Measurements from ENCODE around the gene ANKRD24. TPM values are rescaled to one million over a fixed set of nuclear protein-coding genes. Genes with fewer than 3 reads are reported as not detected.
"Not testable (repeated sequence)": the region's sequence is repeated elsewhere in the genome, so short reads cannot be mapped to it uniquely, and the experiment has no call there.

ANKRD24 gene
- total and polyA plus RNA-seq, 2 donors (not counting 3 experiments of a cell fraction or from before 2014, with no cell fraction given) = 0.07 to 0.27 TPM

DNA sequence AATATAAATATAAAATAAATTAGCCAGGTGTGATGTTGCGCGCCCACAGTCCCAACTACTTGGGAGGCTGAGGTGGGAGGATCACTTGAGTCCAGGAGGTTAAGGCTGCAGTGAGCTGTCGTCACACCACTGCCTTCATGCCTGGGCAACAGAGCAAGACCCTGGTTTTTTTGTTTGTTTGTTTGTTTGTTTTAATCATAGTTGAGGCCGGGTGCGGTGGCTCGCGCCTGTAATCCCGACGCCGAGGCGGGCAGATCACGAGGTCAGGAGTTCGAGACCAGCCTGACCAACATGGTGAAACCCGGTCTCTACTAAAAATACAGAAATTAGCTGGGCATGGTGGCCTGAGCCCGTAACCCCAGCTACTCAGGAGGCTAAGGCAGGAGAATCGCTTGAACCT is 55.0 kb downstream of the ANKRD24 start:
- intact Hi-C loops (cut with micrococcal nuclease); POLR2A ChIA-PET: not testable (repeated sequence)

DNA sequence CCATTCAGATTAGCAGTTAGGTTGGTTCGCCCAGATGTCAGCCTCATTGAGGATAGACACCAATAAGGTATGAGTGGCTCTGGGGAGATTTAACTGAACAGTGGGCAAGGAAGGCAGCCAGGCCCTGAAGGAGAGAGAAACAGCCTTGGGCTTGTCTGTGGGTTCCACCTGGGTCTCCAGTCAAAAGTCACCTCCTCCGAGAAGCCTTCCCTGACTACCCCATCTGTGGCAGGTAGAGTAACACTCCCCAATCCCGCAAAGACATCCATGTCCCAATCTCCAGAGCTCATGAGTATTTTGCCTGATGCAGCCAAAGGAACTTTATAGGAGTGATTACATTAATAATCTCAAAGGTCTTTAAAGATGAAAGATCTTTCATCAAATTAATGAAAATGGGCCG is 56.3 kb downstream of the ANKRD24 start:
- no peak for DNase-seq (ENCODE audit: low read depth, low spot score)
- no peaks in the 10 kb centered on the region for H3K79me2 ChIP-seq (ENCODE audit: control insufficient read depth, insufficient read depth, low read length)
- no peak overlapping the region for H3K4me3 ChIP-seq (replicated peaks in 1 of 3; ENCODE audit: insufficient read depth in 1 of 3, low read depth in 1 of 3, low read length in 3 of 3)
- H3K4me1 ChIP-seq (ENCODE audit: control insufficient read depth, extremely low read depth, insufficient read depth, low read length) = no peaks in the 10 kb centered on the region
- no peaks in the 10 kb centered on the region for H3K9me1 ChIP-seq (replicated peaks; ENCODE audit: control insufficient read depth, extremely low read depth, insufficient read depth, low read length)
- H3K9ac ChIP-seq (replicated peaks; ENCODE audit: extremely low read depth, insufficient read depth, low read length) = no peak overlapping the region
- ChIA-PET CTCF (no interaction called here), POLR2A (no interaction called here)
- intact Hi-C loops (cut with micrococcal nuclease) = no loop called here
- no peak overlapping the region for H3K4me2 ChIP-seq (ENCODE audit: insufficient read depth, low read length)
- BruUV-seq (replicated peaks) = no TSS peak
- no peak for FAIRE-seq
- H2AFZ ChIP-seq (ENCODE audit: low read depth, low read length) = no peak overlapping the region
- dilution Hi-C loops (cut with MboI; ENCODE audit: extremely low pct_ligation_motif_present, low sequenced_read_pairs) = no loop called here
- H3K27ac ChIP-seq (ENCODE audit: insufficient read depth, low read depth, low read length) = no peak overlapping the region
- no peaks in the 10 kb centered on the region for H3K36me3 ChIP-seq (ENCODE audit: control insufficient read depth in 2 of 2, extremely low read depth in 1 of 2, insufficient read depth in 2 of 2, low read length in 2 of 2)
- H3K27me3 ChIP-seq (ENCODE audit: control insufficient read depth in 2 of 2, insufficient read depth in 2 of 2, low read length in 2 of 2) = no peaks in the 10 kb centered on the region
- no peaks in the 10 kb centered on the region for H4K20me1 ChIP-seq (replicated peaks; ENCODE audit: control insufficient read depth, extremely low read depth, insufficient read depth, low read length)
- no peaks in the 10 kb centered on the region for H3K9me3 ChIP-seq (replicated peaks; ENCODE audit: control insufficient read depth, insufficient read depth, low read length)
- TF ChIP-seq JUN (IDR thresholded peaks at IDR 0.05; ENCODE audit: borderline replicate concordance, insufficient read depth, insufficient read length, low read depth) (no peak), FOS (IDR thresholded peaks at IDR 0.05; ENCODE audit: borderline replicate concordance, insufficient read depth, low read length) (no peak), POLR2AphosphoS5 (IDR thresholded peaks at IDR 0.05; ENCODE audit: insufficient read depth, low read depth, low read length) (no peak), CTCF (IDR thresholded peaks at IDR 0.05; ENCODE audit: extremely low read depth in 1 of 2, insufficient read depth in 1 of 2, low read depth in 1 of 2, low read length in 2 of 2) (no peak), EZH2 (IDR thresholded peaks at IDR 0.05; ENCODE audit: borderline replicate concordance, low read depth, low read length, severe bottlenecking) (no peak), POLR2A (IDR thresholded peaks at IDR 0.05; ENCODE audit: low read depth, low read length) (no peak), MYC (IDR thresholded peaks at IDR 0.05; ENCODE audit: low read depth, low read length) (no peak), GATA2 (IDR thresholded peaks at IDR 0.05; ENCODE audit: insufficient read depth, insufficient read length, low read depth, low read length) (no peak)
- TF ChIP-seq, protein P1, sequence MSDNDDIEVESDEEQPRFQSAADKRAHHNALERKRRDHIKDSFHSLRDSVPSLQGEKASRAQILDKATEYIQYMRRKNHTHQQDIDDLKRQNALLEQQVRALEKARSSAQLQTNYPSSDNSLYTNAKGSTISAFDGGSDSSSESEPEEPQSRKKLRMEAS (IDR thresholded peaks at IDR 0.05; ENCODE audit: insufficient read depth, insufficient read length) = no peak

More for the DNA sequence above, 55.0 kb downstream of the ANKRD24 start:
- H3K27me3 ChIP-seq (ENCODE audit: control insufficient read depth in 2 of 2, insufficient read depth in 2 of 2, low read length in 2 of 2); H3K4me3 ChIP-seq (replicated peaks in 1 of 3; ENCODE audit: insufficient read depth in 1 of 3, low read depth in 1 of 3, low read length in 3 of 3); H3K9me3 ChIP-seq (replicated peaks; ENCODE audit: control insufficient read depth, insufficient read depth, low read length); H4K20me1 ChIP-seq (replicated peaks; ENCODE audit: control insufficient read depth, extremely low read depth, insufficient read depth, low read length); H3K9ac ChIP-seq (replicated peaks; ENCODE audit: extremely low read depth, insufficient read depth, low read length); CTCF ChIA-PET; H3K36me3 ChIP-seq (ENCODE audit: control insufficient read depth in 2 of 2, extremely low read depth in 1 of 2, insufficient read depth in 2 of 2, low read length in 2 of 2); H3K27ac ChIP-seq (ENCODE audit: insufficient read depth, low read depth, low read length); H2AFZ ChIP-seq (ENCODE audit: low read depth, low read length); FAIRE-seq; BruUV-seq (replicated peaks); H3K79me2 ChIP-seq (ENCODE audit: control insufficient read depth, insufficient read depth, low read length); DNase-seq (ENCODE audit: low read depth, low spot score); H3K4me1 ChIP-seq (ENCODE audit: control insufficient read depth, extremely low read depth, insufficient read depth, low read length); H3K4me2 ChIP-seq (ENCODE audit: insufficient read depth, low read length); H3K9me1 ChIP-seq (replicated peaks; ENCODE audit: control insufficient read depth, extremely low read depth, insufficient read depth, low read length); dilution Hi-C loops (cut with MboI; ENCODE audit: extremely low pct_ligation_motif_present, low sequenced_read_pairs): not testable (repeated sequence)
